Measurements from ENCODE around the gene MTM1. TPM values are rescaled to one million over a fixed set of nuclear protein-coding genes. Genes with fewer than 3 reads are reported as not detected.

Gene MTM1
- total RNA-seq, 1 donor from 2014 or later, result 47.8 TPM

GRCh38 chrX:150700107-150700506 is 131.7 kb downstream of the MTM1 start:
- intact Hi-C loops (cut with micrococcal nuclease), result no loop called here

- intact Hi-C loops (cut with micrococcal nuclease), result no loop called here
Observed at GRCh38 chrX:150701377-150701776, 133.0 kb downstream of the MTM1 start.

- intact Hi-C loops (cut with micrococcal nuclease), result no loop called here
Observed at GRCh38 chrX:150702966-150703694, 134.7 kb downstream of the MTM1 start.

- intact Hi-C loops (cut with micrococcal nuclease), result no loop called here
Observed at GRCh38 chrX:150703695-150703974, 135.2 kb downstream of the MTM1 start.

GRCh38 chrX:150704030-150704613 is 135.7 kb downstream of the MTM1 start:
- intact Hi-C loops (cut with micrococcal nuclease), result no loop called here

- intact Hi-C loops (cut with micrococcal nuclease), result no loop called here
Observed at GRCh38 chrX:150712619-150713018, 144.2 kb downstream of the MTM1 start.

GRCh38 chrX:150715184-150715583 is 146.8 kb downstream of the MTM1 start:
- intact Hi-C loops (cut with micrococcal nuclease), result no loop called here

GRCh38 chrX:150719621-150720020 is 151.2 kb downstream of the MTM1 start:
- intact Hi-C loops (cut with micrococcal nuclease), result no loop called here

Other genes with a start within 250 kb of the MTM1 start
- gene MAMLD1, start 205.3 kb upstream of the MTM1 start, total RNA-seq, result 5.7 and 7.0 TPM in 2 replicates
- gene MTMR1, start 124.8 kb downstream of the MTM1 start, total RNA-seq, result 39.9 and 46.2 TPM in 2 replicates